SHP77 (cell line): ENCODE results near the gene CEMP1.
A peak's percentile ranks its signal among the peaks of the same experiment; 100 is the strongest.
"Not testable (repeated sequence)": the region's sequence is repeated elsewhere in the genome, so short reads cannot be mapped to it uniquely, and the experiment has no call there.

Source experiments
- DNase-seq, 2 experiments: peaks; one replicate each; lab custom pipeline; 2025; lab: John Stamatoyannopoulos, UW

The CEMP1 gene

GRCh38 chr16:2535625-2536013 lies 4.4 kb upstream of the CEMP1 start:
- no peak for DNase-seq

- DNase-seq = not testable (repeated sequence)
These were observed 3.1 kb upstream of the CEMP1 start for GRCh38 chr16:2534335-2534734.

- DNase-seq = no peak
These were observed 2.7 kb upstream of the CEMP1 start for GRCh38 chr16:2533912-2534311.

- not testable (repeated sequence) for DNase-seq
These were observed 2.0 kb upstream of the CEMP1 start for GRCh38 chr16:2533142-2533755.

GRCh38 chr16:2532494-2533141 lies 1.4 kb upstream of the CEMP1 start:
- DNase-seq = peak; percentile 24 to 44

- peak; percentile 95 to 97 for DNase-seq
These were observed 687 bp upstream of the CEMP1 start for GRCh38 chr16:2531696-2532493.

GRCh38 chr16:2530629-2531318 lies 434 bp downstream of the CEMP1 start:
- DNase-seq = no peak

GRCh38 chr16:2529961-2530628 lies 1.1 kb downstream of the CEMP1 start:
- no peak for DNase-seq

GRCh38 chr16:2529061-2529931 lies 1.9 kb downstream of the CEMP1 start:
- peak in 1 of 2 experiments; percentile 11 for DNase-seq

GRCh38 chr16:2528161-2529060 lies 2.8 kb downstream of the CEMP1 start:
- no peak for DNase-seq

GRCh38 chr16:2527784-2528100 lies 3.5 kb downstream of the CEMP1 start:
- DNase-seq = no peak

- no peak for DNase-seq
These were observed 4.0 kb downstream of the CEMP1 start for GRCh38 chr16:2527071-2527783.

- no peak for DNase-seq
These were observed 5.1 kb downstream of the CEMP1 start for GRCh38 chr16:2526135-2526534.

- DNase-seq = no peak
These were observed 6.8 kb downstream of the CEMP1 start for GRCh38 chr16:2524339-2524938.

GRCh38 chr16:2523801-2524231 lies 7.4 kb downstream of the CEMP1 start:
- DNase-seq = no peak

- no peak for DNase-seq
These were observed 10.2 kb downstream of the CEMP1 start for GRCh38 chr16:2520784-2521531.

- DNase-seq = peak; percentile 63 to 84
These were observed 11.0 kb downstream of the CEMP1 start, which contains the start of gene AMDHD2 for GRCh38 chr16:2520097-2520783. Gene AMDHD2 (plus strand): TSS chr16:2520371. CDS start chr16:2520459, 88 bp downstream.
